ENCODE data around the gene SLC1A1.
"Not testable (repeated sequence)": the region's sequence is repeated elsewhere in the genome, so short reads cannot be mapped to it uniquely, and the experiment has no call there.

Gene SLC1A1

DNA sequence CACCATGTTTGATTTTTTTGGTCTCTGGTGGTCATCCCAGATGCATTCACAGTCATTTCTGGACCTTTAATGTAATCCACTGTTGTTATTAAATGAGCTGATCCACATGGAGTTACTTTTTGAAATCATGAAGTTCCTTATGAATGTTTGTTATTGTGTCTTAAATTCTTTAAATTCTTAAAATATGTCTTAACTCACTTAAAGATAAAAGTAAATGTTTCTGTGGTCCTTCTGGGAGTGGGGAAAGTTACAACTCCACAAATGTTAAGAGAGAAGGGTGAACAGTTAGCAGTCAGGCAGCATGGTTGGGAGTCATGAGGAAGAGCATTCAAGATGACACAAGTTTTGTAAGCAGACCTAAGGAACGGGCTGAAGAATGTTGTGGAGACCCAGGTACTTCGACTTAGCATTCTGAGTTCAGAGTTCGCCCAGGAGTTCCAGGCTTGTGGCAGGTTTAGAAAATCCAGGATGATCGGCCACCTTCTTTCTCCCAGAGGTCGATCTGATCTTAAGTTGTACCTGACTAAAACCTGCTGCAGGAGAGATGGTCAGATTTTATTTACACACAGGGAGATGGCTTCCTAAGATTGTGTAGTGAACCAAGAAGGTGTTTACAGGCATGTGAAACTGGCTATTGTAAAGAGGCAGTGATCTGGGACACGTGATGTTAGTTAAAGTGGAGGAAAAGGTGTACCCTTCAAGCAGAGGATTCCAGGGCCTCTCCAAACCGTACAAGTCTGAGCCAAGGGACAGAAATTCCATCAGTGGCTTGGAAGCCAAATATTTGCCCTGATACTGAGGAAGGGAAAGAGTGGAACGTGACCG lies 17.2 kb downstream of the SLC1A1 start:
- no peak for DNase-seq

DNA sequence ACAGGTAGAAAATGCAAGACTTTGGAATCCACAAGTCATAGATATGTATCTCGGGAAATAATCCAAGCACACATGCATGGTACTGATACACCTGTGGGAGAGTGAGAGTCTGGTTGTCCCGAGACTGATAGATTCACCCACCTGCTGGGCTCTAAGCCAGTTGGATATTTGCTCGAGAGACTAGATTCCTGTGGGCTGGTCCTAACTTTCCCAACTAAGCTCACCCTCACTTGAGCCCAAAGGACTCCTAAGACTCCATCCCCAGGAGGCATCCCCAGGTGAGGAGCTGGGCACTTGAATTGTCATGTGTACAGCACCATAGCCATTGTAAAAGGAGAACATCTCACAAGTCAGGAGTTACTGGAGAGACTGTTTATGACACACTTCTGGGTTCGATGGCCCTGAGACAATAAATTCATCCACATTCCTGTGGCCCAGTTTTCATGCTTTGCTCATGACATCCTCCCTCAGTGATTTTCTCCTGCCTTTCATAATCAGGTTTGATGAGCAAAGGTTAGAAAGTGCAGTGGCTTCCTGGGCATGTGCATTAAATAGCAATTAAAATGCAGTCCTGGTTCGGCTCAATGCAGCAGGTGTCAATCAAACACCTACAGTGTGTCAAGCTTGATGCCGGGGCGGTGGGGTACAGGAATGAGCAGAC lies 18.1 kb downstream of the SLC1A1 start:
- DNase-seq: no peak

DNA sequence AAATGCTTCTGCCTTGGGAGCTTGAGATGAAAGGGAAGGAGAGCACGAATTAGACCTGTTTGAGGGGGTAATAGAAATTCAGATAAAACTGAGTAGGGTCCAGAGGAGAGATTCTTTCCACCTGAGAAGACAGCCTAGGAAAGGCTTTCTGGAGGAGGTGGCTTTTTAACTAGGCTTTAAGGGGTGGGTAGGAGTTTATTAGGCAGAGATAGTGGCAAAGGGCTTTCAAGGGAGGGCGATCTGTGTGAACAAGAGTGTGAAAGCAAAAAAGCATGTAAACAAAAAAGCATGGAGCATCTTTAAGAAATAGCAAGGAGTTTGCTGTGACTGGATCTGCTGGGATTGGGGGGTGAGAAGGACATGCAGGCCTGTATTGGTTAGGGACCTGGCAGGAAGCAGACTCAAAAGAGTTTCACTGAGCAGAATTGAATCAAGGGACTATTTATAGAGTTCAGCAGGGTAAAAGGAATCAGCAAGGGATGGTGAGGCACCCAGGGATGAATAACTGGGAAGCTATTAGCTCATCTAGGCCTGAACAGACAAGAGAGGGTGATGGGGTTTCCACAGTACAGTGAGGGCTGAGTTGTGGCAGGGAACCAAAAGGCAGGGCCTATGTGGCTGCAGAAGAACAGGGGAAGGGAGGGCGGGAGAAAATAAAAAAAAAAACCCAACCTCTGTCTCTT lies 18.8 kb downstream of the SLC1A1 start:
- no peak for DNase-seq

DNA sequence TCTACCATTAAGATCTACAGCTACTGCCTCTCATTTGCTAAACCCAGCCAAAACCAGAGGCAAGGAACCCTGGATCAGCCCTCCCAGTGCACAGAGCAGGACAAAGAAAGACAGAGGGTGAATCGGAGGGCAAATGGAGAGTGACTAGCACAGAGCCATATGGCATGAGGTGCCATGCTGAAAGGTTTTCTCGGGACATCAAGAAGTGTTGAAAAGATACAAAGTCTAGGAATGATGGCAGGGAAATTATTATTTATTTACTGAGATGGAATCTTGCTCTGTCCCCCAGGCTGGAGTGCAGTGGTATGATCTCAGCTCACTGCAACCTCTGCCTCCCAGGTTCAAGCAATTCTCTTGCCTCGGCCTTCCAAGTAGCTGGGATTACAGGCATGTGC lies 19.3 kb downstream of the SLC1A1 start:
- DNase-seq: no peak

DNA sequence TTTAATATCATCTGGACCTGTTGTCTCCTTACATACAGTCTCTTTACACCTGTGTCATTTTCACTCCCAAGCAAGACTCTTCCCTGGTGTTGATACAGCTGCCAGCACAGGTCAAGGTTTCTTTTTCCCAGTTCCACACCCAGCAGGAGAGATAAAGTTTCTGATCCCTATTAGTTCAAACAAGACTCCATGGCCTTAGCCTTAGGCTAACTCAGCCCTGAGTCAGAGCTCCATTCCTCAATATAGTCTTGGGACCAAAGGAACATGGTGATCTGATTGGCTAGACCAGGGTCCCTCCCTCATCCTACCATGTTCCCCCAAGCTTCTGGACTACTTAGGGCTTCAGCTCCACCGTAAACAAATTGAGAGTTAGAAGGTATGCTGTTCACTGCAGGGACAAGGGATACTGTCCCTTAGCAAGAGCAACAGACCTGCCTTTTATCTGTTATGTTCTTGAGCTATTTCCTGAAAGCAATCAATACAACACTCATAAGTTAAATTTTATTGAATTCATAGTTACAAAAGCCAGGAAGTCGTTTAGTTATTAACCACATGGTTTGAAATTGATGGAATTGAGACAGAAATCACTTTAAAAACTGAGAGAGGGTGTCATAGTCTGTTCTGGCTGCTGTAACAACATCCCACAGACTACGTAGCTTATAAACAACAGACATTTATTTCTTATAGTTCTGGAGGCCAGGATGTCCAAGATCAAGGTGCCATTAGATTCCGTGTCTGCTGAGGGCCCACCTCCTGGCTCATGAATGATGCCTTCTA lies 20.5 kb downstream of the SLC1A1 start:
- no peak for DNase-seq

DNA sequence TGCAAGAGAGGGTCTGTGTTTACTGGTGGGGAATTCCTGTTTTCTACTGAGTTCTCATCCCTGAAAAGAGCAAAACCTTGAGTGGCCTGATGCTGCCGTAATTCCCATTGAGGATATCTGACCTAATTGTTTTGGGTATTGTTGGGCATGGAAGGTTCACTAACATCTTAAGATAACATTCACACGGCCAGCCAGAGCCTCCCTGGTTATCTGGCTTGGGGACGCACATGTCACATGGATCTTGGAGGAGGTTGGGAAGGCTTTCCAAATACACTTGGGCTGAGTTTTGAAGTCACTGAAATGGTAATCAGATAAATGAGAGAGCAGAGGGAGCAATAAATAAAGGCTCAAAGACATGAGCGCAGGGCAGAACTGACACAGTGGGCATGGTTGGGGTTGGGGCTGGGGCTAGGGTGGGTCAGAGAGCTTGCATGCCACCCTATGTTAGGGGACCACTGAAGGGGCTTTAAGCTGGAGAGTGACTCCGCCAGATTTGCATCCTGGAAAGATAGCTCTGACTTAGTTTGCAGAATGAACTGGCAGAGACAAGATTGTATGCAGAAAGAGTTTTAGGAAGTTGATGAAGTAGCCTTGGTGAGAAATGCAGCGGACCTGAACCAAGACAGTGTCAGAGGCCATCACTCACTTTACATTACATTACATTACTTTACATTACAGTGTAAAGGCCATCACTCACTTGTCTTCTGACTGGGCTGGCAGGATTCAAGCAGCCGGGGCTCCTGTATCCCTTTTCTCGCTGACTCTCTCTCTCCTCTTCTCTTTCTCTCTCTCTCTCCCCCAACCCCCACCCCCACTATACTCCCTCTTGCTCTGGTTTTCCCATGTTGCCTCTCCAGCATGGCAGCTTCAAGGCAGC lies 24.2 kb downstream of the SLC1A1 start:
- DNase-seq: no peak

DNA sequence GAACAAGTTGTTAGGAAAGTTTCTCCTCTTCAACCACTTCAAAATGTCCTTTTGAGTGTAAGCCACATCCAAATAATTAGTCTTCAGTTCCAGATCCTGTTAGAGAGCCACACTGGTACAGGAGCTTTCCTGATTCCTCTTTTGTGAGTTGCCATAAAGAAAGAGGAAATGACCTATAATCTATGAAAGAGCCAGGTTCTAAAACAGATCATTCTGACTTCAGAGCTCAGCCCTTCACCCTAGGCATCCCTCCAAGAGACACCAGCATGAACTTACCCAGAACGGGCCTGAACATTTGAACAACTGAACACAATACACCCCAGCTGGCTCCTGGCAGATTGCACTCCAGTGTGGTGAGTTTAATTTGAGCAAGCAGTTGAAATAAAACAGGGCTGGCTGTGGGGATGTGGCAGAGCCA lies 25.7 kb downstream of the SLC1A1 start:
- no peak for DNase-seq

DNA sequence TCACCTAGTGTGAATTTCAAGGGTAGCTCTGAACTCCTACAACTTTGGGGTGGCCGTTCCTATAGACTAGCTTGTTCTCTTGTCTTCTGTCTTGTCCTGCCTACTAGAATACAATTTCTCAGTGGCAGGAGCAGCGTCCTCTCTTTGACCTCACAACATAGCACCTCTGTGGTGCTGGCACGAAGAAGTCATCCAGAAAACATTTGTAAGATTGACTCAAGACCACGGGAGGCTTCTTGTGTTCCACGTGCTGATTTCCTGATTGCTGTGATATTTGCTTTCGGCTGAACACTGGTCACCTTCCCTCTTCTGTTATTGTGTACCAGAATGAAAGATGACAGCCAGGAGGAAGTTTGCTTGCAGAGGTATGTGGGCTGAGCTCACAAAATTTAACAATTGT lies 27.0 kb downstream of the SLC1A1 start:
- no peak for DNase-seq

DNA sequence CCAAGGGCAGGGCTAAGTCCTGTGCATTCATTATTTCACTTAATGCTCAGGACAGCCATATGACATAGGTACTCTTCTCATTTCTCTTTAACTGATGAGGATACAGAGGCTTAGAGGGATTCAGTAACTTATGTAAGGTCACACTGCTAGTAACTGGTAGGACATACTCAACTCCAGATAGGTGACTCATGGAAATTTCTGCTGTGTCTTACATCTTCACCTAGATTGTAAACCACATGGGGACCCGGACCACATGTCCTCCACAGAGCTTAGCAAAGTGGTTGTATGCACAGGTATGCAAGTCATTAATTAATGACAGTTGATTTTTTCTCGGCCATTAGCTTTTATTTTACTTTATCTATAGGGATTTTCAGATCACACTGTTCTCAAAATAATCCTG lies 29.3 kb downstream of the SLC1A1 start:
- no peak for DNase-seq

DNA sequence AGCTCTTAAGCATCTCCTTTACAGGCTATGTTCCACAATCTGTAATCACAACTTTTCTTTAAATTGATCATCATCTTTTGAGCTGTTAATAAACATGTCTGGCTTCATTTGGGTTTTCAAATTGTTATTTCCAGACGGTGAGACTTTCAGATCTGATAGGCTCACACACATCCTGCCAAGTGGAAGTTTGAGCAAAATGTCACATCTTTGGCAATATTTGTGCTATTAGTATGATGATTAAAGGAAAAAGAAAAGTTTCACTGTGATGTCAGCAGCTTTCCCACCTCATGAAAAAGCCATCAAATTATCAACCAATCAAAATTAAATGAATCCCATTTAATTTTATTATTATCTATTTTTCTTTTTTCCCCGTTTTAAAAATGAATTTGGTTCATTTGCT lies 29.8 kb downstream of the SLC1A1 start:
- DNase-seq: no peak

DNA sequence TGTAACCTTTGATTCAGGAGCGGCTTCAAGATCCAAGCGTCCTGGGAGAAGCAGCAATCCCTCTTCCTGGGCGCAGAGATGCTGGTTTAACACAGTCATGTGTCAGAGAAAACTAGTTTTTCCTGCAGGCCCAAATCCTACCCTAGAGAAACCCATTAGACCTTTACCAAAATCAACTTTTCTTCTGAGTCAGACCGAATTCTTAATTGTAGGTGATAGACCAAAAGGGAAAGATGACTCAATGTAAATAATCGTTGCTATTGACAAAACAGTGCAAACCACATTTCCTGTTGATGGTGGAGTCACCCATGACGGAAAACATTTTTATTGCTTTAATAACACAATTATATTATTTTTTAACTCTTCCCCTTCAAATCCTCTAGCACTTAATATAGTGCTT lies 40.1 kb downstream of the SLC1A1 start:
- DNase-seq: no peak

DNA sequence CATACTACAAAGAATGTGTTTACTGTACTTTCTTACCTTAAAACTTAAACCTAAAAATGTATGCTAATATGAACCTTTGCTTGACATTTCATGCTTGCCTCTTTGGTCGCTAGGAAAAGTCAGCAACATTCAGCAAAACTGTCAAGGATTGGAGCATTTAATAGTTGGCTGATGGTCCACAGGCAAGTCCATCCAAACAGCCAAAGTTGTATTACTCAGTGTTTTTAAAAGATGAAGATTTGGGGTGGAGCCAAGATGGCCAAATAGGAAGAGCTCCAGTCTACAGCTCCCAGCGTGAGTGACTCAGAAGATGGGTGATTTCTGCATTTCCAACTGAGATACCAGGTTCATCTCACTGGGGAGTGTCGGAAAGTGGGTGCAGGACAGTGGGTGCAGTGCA lies 40.6 kb downstream of the SLC1A1 start:
- DNase-seq: not testable (repeated sequence)

DNA sequence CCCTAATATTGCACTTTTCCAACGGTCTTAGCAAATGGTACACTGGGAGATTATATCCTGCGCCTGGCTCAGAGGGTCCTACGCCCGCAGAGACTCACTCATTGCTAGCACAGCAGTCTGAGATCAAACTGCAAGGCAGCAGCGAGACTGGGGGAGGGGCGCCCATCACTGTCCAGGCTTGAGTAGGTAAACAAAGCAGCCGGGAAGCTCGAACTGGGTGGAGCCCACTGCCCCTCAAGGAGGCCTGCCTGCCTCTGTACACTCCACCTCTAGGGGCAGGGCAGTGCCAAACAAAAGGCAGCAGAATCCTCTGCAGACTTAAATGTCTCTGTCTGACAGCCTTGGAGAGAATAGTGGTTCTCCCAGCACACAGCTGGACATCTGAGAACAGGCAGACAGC lies 41.1 kb downstream of the SLC1A1 start:
- DNase-seq: not testable (repeated sequence)

DNA sequence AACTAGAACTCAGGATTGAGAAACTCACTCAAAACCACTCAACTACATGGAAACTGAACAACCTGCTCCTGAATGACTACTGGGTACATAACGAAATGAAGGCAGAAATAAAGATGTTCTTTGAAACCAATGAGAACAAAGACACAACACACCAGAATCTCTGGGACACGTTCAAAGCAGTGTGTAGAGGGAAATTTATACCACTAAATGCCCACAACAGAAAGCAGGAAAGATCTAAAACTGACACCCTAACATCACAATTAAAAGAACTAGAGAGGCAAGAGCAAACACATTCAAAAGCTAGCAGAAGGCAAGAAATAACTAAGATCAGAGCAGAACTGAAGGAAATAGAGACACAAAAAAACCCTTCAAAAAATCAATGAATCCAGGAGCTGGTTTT lies 43.6 kb downstream of the SLC1A1 start:
- not testable (repeated sequence) for DNase-seq

DNA sequence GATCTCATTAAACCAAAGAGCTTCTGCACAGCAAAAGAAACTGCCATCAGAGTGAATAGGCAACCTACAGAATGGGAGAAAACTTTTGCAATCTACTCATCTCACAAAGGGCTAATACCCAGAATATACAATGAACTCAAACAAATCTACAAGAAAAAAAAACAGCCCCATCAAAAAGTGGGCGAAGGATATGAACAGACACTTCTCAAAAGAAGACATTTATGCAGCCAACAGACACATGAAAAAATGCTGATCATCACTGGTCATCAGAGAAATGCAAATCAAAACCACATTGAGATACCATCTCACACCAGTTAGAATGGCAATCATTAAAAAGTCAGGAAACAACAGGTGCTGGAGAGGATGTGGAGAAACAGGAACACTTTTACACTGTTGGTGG lies 45.9 kb downstream of the SLC1A1 start:
- DNase-seq: not testable (repeated sequence)

DNA sequence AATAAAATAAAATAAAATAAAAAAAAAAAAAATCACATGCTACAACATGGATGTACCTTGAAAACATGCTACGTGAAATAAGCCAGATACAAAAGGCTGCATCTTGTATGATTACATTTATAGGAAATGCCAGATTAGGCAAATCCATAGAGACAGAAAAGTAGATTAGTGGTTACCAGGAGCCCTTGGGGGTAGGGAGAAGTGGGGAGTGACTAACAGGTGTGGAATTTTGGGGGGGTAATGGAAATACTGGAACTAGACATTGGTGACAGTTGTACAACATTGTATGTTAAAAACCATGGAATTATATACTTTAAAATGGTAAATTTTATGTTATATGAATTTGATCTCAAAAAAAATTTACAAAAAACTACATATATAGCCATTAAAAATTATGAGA lies 47.3 kb downstream of the SLC1A1 start:
- no peak for DNase-seq

DNA sequence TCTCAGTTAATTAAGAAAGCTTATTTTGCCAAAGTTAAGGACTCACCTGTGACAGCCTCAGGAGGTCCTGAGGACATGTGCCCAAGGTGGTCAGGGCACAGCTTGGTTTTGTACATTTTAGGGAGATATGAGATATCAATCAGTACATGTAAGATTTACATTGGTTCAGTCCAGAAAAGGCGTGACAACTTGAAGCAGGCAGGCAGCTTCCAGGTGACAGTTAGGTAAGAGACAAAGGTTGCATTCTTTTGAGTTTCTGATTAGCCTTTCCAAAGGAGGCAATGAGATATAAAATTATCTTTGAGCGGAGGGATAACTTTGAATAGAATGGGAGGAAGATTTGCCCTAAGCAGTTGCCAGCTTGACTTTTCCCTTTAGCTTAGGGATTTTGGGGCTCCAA lies 47.8 kb downstream of the SLC1A1 start:
- no peak for DNase-seq

DNA sequence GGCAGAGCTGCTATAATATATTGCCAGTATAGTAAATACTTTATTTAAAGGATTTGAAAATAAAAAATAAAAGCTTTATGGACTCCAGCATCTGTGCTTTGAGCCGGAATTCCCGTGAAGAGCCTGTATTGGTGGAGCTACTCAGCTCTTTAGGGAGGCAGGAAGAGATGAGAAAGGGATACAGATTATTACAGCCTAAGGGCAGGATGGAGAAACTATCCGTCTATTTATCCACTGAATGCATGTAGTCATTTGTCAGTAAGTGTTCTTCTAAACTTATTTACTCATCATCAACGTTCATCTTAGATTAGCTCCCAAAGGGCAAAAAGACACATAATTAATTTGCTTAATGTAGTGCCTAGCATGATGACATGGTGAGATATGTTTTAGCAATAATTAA lies 48.4 kb downstream of the SLC1A1 start:
- no peak for DNase-seq

DNA sequence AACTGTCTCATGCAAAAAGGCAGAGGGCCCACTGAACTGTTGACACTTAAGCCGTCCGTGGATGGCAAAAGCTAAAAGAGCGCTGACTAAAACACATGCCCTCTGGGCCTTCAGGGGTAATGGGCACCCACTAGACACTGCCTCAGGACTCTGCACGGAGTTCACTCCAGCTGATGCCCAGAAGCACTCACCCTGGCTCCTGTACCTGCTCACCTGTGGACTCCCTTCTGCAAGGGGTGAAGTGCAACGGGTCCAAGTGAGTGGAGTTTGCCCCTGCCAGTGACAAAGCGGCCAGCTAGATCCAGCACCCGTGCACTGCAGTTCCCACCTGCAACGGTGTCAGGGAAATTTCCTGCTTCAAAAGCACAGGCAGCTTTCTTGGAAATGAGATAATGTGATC lies 50.2 kb downstream of the SLC1A1 start:
- no peak for DNase-seq

DNA sequence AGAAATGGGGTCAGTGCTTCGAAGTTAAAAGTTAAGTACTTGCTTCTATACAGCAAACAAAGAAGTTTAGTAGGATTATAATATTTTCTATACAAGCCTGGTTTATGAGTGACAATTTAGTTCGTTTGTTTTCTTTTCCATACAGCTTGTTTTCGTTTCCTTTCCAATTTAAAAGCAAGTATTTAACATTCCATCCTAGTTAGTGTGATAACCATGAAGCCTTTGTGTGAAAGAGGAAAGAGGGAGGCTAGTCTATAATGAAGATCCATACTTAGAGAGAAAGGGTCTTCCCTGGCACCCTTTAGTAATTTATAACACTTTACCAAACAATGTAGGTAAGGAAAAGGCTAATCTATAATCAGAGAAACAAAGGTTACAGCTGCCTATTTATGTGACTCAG lies 51.0 kb downstream of the SLC1A1 start:
- no peak for DNase-seq

DNA sequence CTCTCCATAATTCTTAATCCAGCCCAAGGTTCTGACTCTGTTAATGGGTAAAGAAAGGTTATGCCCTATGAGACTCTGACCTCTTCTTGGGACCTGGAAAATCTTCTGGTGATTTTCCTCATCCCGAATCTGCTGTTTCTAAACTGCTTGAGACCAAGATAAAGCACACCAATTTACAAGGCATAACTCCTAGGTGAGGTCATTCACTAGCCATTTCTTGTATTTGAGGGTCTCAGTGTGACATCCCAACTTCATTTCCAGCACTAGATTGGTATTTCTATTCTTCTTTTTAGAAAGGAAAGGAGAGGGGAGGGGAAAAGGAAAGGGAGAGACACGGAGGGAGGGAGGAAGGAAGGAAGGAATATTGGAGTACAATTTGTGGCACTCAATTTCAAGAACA lies 51.6 kb downstream of the SLC1A1 start:
- no peak for DNase-seq

DNA sequence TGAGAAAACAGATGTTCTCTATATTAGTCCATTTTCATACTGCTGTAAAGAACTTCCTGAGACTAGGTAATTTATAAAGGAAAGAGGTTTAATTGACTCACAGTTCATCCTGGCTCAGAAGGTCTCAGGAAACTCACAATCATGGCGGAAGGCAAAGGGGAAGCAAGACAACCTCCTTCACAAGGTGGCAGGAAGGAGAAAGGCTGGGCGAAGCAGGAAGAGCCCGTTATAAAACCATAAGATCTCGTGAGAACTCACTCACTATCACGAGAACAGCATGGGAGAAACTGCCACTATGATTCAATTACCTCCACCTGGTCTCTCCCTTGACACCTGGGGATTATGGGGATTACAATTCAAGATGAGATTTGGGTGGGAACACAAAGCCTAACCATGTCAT lies 54.4 kb downstream of the SLC1A1 start:
- DNase-seq: not testable (repeated sequence)
